ENCODE data around the gene POLR1E. TPM values are rescaled to one million over a fixed set of nuclear protein-coding genes. Genes with fewer than 3 reads are reported as not detected.

POLR1E gene
- total and polyA plus RNA-seq, 9 of the 15 experiments (the other 6 are each of a cell fraction or from before 2014, with no cell fraction given), result 18.9 to 102 (median 74.4) TPM

DNA sequence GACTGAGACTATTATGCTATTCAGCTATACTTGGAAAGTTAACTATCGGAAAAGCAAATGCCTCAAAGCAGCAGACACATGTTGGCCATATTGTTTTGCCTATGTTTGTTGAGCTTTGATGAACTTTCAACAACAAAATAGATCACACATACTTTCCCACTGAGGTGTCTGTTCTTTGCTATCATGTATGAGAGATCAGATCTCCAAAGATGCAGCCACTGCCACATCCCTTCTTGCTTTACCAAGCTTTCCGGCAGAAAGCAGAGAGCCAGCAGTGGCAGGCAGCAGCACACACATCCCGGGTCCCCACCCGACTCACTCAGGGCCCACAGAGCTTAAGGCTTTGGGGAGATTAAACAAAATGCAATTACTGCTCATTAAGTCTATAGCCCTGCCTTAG is 39.3 kb upstream of the POLR1E start (continued):
- TF ChIP-seq POLR2G (IDR thresholded peaks at IDR 0.05; ENCODE audit: low read depth, low read length) (no peak), KDM4B (IDR thresholded peaks at IDR 0.05; ENCODE audit: borderline replicate concordance in 2 of 2, low read depth in 1 of 2) (no peak), PRMT5 (CRISPR knock-in tag; IDR thresholded peaks at IDR 0.05) (no peak), SMARCC2 (IDR thresholded peaks at IDR 0.05; ENCODE audit: low read depth) (no peak), PTRF (tag; IDR thresholded peaks at IDR 0.05) (no peak), HDAC1 (IDR thresholded peaks at IDR 0.05) (no peak), ZNF274 (IDR thresholded peaks at IDR 0.05; ENCODE audit: borderline replicate concordance, low read depth, low read length) (no peak)
- TF ChIP-seq, protein P1, sequence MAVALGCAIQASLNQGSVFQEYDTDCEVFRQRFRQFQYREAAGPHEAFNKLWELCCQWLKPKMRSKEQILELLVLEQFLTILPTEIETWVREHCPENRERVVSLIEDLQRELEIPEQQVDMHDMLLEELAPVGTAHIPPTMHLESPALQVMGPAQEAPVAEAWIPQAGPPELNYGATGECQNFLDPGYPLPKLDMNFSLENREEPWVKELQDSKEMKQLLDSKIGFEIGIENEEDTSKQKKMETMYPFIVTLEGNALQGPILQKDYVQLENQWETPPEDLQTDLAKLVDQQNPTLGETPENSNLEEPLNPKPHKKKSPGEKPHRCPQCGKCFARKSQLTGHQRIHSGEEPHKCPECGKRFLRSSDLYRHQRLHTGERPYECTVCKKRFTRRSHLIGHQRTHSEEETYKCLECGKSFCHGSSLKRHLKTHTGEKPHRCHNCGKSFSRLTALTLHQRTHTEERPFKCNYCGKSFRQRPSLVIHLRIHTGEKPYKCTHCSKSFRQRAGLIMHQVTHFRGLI (CRISPR knock-in tag; IDR thresholded peaks at IDR 0.05), result no peak

DNA sequence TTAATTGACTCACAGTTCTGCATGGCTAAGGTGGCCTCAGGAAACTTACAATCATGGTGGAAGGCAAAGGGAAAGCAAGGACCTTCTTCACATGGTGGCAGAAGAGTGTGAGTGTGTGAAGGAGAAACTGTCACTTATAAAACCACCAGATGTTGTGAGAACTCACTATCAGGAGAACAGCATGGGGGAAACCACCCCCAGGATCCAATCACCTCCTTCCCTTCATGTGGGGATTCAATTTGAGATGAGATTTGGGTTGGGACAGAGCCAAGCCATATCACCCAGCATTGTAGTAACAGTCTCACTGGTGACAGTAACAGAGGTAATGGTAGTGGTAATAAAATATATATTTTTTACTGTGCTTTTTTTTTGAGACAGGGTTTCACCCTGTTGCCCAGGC is 38.6 kb upstream of the POLR1E start:
- Histone ChIP-seq H3K9ac (ENCODE audit: insufficient read depth in 1 of 2, low read depth in 2 of 2, low read length in 2 of 2) (no peak overlapping the region), H2AFZ (ENCODE audit: low read depth, low read length) (no peak overlapping the region), H3K4me3 (no peak overlapping the region), H3K9me1 (ENCODE audit: control insufficient read depth, insufficient read depth, low read length) (no peaks in the 10 kb centered on the region), H3K4me1 (replicated peaks in 1 of 2; ENCODE audit: control insufficient read depth in 2 of 2, insufficient read depth in 2 of 2, low read length in 2 of 2) (peaks cover 0 to 6% of the 10 kb centered on the region in 2 experiments; a peak in 1 of 5 replicates), H3K27me3 (ENCODE audit: control insufficient read depth in 2 of 2, insufficient read depth in 2 of 2, low read length in 2 of 2) (no peaks in the 10 kb centered on the region), H4K20me1 (replicated peaks; ENCODE audit: control insufficient read depth, insufficient read depth, low read length) (0 out of 2 replicates have a peak, but pooled peaks cover 10% of the 10 kb centered on the region), H3K9me3 (replicated peaks; ENCODE audit: control insufficient read depth, insufficient read depth, low read depth, low read length) (no peaks in the 10 kb centered on the region), H3K27ac (ENCODE audit: extremely low read depth, low read depth, low read length) (no peak overlapping the region), H3K79me2 (ENCODE audit: control insufficient read depth, insufficient read depth, low read length) (peaks cover 64% of the 10 kb centered on the region), H3K36me3 (ENCODE audit: control insufficient read depth, insufficient read depth, low read length) (peaks cover 43% of the 10 kb centered on the region), H3K4me2 (ENCODE audit: insufficient read depth, low read length) (no peak overlapping the region)
- ATAC-seq (peak; percentile 30), DNase-seq (ENCODE audit: extremely low read depth in 1 of 4, low spot score in 3 of 4) (no peak), FAIRE-seq (no peak)
- BruUV-seq (replicated peaks), result no TSS peak
- ChIA-PET CTCF (ENCODE audit: low intra/inter-chr PET ratio) (no interaction called here), POLR2A (interaction anchor here (1.1 to 1.3 kb wide), 2 partner anchors 8 to 12 kb away, joined by 4 to 5 read pairs; no protein-coding TSS in a partner anchor)
- in situ Hi-C loops (cut with MboI) (no loop called here), intact Hi-C loops (cut with micrococcal nuclease) (no loop called here)
- TF ChIP-seq ZNF217 (CRISPR knock-in tag; IDR thresholded peaks at IDR 0.05) (no peak), CBFA2T2 (conservative IDR thresholded peaks at IDR 0.05) (no peak), NFIC (IDR thresholded peaks at IDR 0.05) (peak; percentile 44; the same call in 1 of the 2 replicates), PRPF4 (IDR thresholded peaks at IDR 0.05; ENCODE audit: insufficient read depth, low read depth, low read length, poor library complexity, severe bottlenecking) (no peak), MAFG (tag; conservative IDR thresholded peaks at IDR 0.05) (no peak), ZNF133 (CRISPR knock-in tag; IDR thresholded peaks at IDR 0.05) (no peak), CBFA2T3 (IDR thresholded peaks at IDR 0.05) (peak; percentile 38; the same call in 1 of the 2 replicates), SPI1 (IDR thresholded peaks at IDR 0.05; ENCODE audit: borderline replicate concordance, low read depth, low read length) (no peak), MCM3 (IDR thresholded peaks at IDR 0.05) (no peak), LARP7 (IDR thresholded peaks at IDR 0.05) (no peak)
- TF ChIP-seq, protein P2, sequence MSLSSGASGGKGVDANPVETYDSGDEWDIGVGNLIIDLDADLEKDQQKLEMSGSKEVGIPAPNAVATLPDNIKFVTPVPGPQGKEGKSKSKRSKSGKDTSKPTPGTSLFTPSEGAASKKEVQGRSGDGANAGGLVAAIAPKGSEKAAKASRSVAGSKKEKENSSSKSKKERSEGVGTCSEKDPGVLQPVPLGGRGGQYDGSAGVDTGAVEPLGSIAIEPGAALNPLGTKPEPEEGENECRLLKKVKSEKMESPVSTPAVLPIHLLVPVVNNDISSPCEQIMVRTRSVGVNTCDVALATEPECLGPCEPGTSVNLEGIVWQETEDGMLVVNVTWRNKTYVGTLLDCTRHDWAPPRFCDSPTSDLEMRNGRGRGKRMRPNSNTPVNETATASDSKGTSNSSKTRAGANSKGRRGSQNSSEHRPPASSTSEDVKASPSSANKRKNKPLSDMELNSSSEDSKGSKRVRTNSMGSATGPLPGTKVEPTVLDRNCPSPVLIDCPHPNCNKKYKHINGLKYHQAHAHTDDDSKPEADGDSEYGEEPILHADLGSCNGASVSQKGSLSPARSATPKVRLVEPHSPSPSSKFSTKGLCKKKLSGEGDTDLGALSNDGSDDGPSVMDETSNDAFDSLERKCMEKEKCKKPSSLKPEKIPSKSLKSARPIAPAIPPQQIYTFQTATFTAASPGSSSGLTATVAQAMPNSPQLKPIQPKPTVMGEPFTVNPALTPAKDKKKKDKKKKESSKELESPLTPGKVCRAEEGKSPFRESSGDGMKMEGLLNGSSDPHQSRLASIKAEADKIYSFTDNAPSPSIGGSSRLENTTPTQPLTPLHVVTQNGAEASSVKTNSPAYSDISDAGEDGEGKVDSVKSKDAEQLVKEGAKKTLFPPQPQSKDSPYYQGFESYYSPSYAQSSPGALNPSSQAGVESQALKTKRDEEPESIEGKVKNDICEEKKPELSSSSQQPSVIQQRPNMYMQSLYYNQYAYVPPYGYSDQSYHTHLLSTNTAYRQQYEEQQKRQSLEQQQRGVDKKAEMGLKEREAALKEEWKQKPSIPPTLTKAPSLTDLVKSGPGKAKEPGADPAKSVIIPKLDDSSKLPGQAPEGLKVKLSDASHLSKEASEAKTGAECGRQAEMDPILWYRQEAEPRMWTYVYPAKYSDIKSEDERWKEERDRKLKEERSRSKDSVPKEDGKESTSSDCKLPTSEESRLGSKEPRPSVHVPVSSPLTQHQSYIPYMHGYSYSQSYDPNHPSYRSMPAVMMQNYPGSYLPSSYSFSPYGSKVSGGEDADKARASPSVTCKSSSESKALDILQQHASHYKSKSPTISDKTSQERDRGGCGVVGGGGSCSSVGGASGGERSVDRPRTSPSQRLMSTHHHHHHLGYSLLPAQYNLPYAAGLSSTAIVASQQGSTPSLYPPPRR (CRISPR knock-in tag; IDR thresholded peaks at IDR 0.05; ENCODE audit: borderline replicate concordance), result no peak

Data from K562 (cell line).